Kidney (tissue), 14 donors: ENCODE measurements around the gene DIAPH3. TPM values are rescaled to one million over a fixed set of nuclear protein-coding genes. Genes with fewer than 3 reads are reported as not detected.

Experiments used
- DNase-seq, 5 donors: peaks; one replicate each; pipeline ENCODE4 v3.0.0-alpha.2; 2013 to 2020
- FAIRE-seq: peaks from 2 replicates; lab custom pipeline; 2012; peaks lifted over from hg19 to GRCh38; lab: Jason Lieb, UNC
- H3K27ac ChIP-seq, 2 donors: one replicate each; pipeline ENCODE4 v1.7.0; 2013; ENCODE audit warnings: low read depth in 2 of 2, low read length in 2 of 2, inconsistent platforms in 1 of 2
- H3K27me3 ChIP-seq: one replicate; pipeline ENCODE4 v1.7.1; 2013; ENCODE audit warnings: low read length, inconsistent platforms; ENCODE audit not compliant: control insufficient read depth, insufficient read depth
- H3K36me3 ChIP-seq, 3 donors: one replicate each; pipeline versions ENCODE4 v1.7.0 to v1.7.1; 2013; ENCODE audit warnings: low read length in 3 of 3, control low read depth in 1 of 3, inconsistent platforms in 1 of 3; ENCODE audit not compliant: insufficient read depth in 3 of 3, control insufficient read depth in 2 of 3
- H3K4me1 ChIP-seq, 3 donors: one replicate each; pipeline versions ENCODE4 v1.7.0 to v1.7.1; 2013; ENCODE audit warnings: low read length in 3 of 3, inconsistent platforms in 1 of 3, low read depth in 1 of 3; ENCODE audit not compliant: control insufficient read depth in 2 of 3, insufficient read depth in 2 of 3
- H3K4me3 ChIP-seq, 3 donors: one replicate each; pipeline versions ENCODE4 v1.7.0 to v1.8.1; 2013; ENCODE audit warnings: low read length in 3 of 3, control low read depth in 1 of 3, inconsistent platforms in 1 of 3
- H3K9ac ChIP-seq, 3 donors: one replicate each; pipeline versions ENCODE4 v1.7.0 to v1.7.1; 2013; ENCODE audit warnings: low read length in 3 of 3, control low read depth in 1 of 3, inconsistent platforms in 1 of 3
- H3K9me3 ChIP-seq, 3 donors: one replicate each; pipeline versions ENCODE4 v1.7.0 to v1.7.1; 2013; ENCODE audit warnings: low read length in 3 of 3, control low read depth in 1 of 3, inconsistent platforms in 1 of 3; ENCODE audit not compliant: control insufficient read depth in 2 of 3, insufficient read depth in 1 of 3
- CTCF ChIP-seq: IDR thresholded peaks from 3 replicates; pipeline ENCODE4 v1.5.1; 2012; ENCODE audit warnings: mild to moderate bottlenecking, moderate library complexity, borderline replicate concordance; ENCODE audit not compliant: insufficient read depth; ENCODE audit errors: extremely low read depth
- intact Hi-C: fragments of 100-400 bp; cut with DNase I; formaldehyde crosslinking; loops from one replicate; pipeline ENCODE4 v1.11.1; 2022
- polyA plus RNA-seq: library from polyadenylated mRNA; stranded (reverse); fragments of 350-450 nt; fragmentation: Illumina TruSeq; extraction: RNeasy Lipid Tissue Mini Kit (QIAGEN cat#74804); gene quantifications from one replicate; pipeline ENCODE4 v1.2.3, GENCODE V29; 2014; ENCODE audit warnings: low read depth, low replicate concordance; ENCODE audit not compliant: insufficient read depth
- total RNA-seq: library from RNA; stranded (reverse); fragmentation: NEBNext Ultra II Directional; extraction: Animal tissue kit (Norgen Biotek cat#: 25700); gene quantifications from one replicate; pipeline ENCODE4 v1.2.1, GENCODE V29; 2021
- donor health status: control.
- donor health status: control.
- donor health status: control.
- donor health status: control.
- donor health status: control.
- donor health status: DM: yes; HTN: yes; CAD: no.
- donor health status: Normal renal cell carcinoma (clear cell type).

Gene DIAPH3
- total and polyA plus RNA-seq, 2 donors from 2014 or later: 2.0 to 2.7 TPM

DNA sequence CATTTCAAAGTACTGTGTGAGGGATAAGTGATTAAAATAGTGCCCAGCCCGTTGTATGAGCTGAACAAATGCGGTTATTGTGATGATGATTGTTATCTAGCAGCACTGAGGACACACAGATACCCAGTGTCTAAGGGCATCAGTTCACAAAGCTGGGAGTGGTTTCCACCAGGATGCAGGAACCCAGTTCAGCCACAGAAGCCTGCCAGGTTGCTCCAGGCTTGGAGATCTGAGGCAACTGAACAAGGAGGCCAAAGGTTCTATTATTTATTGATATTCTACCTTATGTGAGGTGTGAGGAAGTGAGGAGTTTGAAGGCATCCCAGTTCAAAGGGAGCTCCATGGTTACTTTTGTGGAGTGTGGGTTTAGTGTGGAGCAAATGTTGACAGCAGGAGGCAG lies 13.2 kb downstream of the DIAPH3 start:
- Histone ChIP-seq H3K9me3 (no peaks in the 10 kb centered on the region), H3K9ac (no peak overlapping the region), H3K4me1 (no peaks in the 10 kb centered on the region), H3K36me3 (no peaks in the 10 kb centered on the region), H3K27ac (no peak overlapping the region), H3K27me3 (no peaks in the 10 kb centered on the region), H3K4me3 (no peak overlapping the region)
- no peak for TF ChIP-seq CTCF
- FAIRE-seq: no peak
- intact Hi-C loops: no loop called here
- no peak for DNase-seq

- DNase-seq (no peak), FAIRE-seq (no peak)
- Histone ChIP-seq H3K27me3 (no peaks in the 10 kb centered on the region), H3K4me1 (no peaks in the 10 kb centered on the region), H3K36me3 (no peaks in the 10 kb centered on the region), H3K9me3 (no peaks in the 10 kb centered on the region), H3K27ac (no peak overlapping the region), H3K9ac (no peak overlapping the region), H3K4me3 (no peak overlapping the region)
- no peak for TF ChIP-seq CTCF
- intact Hi-C loops: no loop called here
These were observed 14.8 kb downstream of the DIAPH3 start for GRCh38 chr13:60148918-60149317.

DNA sequence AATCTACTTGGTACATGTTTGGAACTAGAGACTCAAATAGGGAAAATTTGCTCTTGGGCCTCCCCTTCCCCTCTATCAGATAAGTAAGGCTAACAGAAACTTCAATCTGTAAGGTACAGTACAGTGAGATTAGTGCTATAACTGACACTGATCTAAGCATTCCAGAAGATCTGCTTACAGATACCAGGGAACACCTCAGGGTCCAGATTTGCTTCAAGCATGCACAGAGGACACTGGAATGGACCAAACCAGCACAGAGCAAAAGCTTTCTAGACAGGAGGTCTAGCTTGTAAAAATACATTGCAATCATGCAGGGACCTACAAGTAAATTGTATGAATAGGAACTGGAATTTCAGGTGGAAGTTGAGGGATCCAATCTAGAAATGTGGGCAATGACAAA lies 16.4 kb downstream of the DIAPH3 start:
- TF ChIP-seq CTCF: no peak
- FAIRE-seq (no peak), DNase-seq (no peak)
- Histone ChIP-seq H3K4me3 (no peak overlapping the region), H3K36me3 (no peaks in the 10 kb centered on the region), H3K9ac (no peak overlapping the region), H3K27me3 (no peaks in the 10 kb centered on the region), H3K4me1 (no peaks in the 10 kb centered on the region), H3K27ac (no peak overlapping the region), H3K9me3 (no peaks in the 10 kb centered on the region)
- intact Hi-C loops: no loop called here

DNA sequence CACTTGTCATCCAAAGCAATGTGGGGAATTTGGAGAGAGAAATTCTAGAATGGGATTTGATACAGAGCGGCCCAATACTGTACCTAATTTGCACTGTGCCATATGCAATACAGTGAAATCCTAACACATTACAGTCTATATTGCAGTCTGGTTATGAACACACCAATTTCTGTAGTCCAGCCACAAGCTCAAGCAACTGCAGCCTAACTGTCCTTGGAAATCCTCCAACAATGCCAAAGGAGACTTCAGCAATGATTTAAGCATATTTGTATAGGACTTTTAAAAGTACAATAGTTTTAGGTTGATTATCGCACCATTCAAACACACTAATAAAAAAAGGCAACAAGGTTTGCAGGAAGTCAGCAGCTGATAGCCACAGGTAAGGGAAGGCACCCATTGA lies 17.3 kb downstream of the DIAPH3 start:
- no peaks in the 10 kb centered on the region for H3K4me1 ChIP-seq
- H3K27ac ChIP-seq: no peak overlapping the region

More for the DNA sequence above, 17.3 kb downstream of the DIAPH3 start:
- H3K4me3 ChIP-seq: no peak overlapping the region
- FAIRE-seq (no peak), DNase-seq (no peak)
- no peak overlapping the region for H3K9ac ChIP-seq
- H3K27me3 ChIP-seq: no peaks in the 10 kb centered on the region
- intact Hi-C loops: no loop called here
- H3K9me3 ChIP-seq: no peaks in the 10 kb centered on the region
- no peaks in the 10 kb centered on the region for H3K36me3 ChIP-seq
- TF ChIP-seq CTCF: no peak
